Trophoblast cell (in vitro differentiated cells and primary cell): ENCODE measurements around the gene PTRHD1.

ENCODE experiments used
- DNase-seq, 2 donors: peaks; one replicate each; pipeline ENCODE4 v3.0.0-alpha.2; 2016
- H2AFZ ChIP-seq: 2 replicates; pipeline ENCODE4 v1.6.1; 2013; ENCODE audit warnings: low read length, moderate library complexity, mild to moderate bottlenecking; ENCODE audit not compliant: insufficient read depth, poor library complexity
- H2AK5ac ChIP-seq: 2 replicates; pipeline ENCODE4 v1.6.1; 2013; ENCODE audit warnings: mild to moderate bottlenecking, low read length
- H2BK120ac ChIP-seq: 2 replicates; pipeline ENCODE4 v1.6.1; 2013; ENCODE audit warnings: low read length, mild to moderate bottlenecking, moderate library complexity; ENCODE audit not compliant: insufficient read depth, poor library complexity
- H2BK12ac ChIP-seq: 2 replicates; pipeline ENCODE4 v1.6.1; 2013; ENCODE audit warnings: mild to moderate bottlenecking, low read length, moderate library complexity
- H2BK5ac ChIP-seq: 2 replicates; pipeline ENCODE4 v1.6.1; 2013; ENCODE audit warnings: low read length, low read depth, moderate library complexity, mild to moderate bottlenecking; ENCODE audit not compliant: poor library complexity
- H3K14ac ChIP-seq: 2 replicates; pipeline ENCODE4 v1.6.1; 2013; ENCODE audit warnings: mild to moderate bottlenecking, low read length
- H3K18ac ChIP-seq: 2 replicates; pipeline ENCODE4 v1.6.1; 2013; ENCODE audit warnings: mild to moderate bottlenecking, low read length
- H3K23ac ChIP-seq: 2 replicates; pipeline ENCODE4 v1.6.1; 2013; ENCODE audit warnings: low read length
- H3K27ac ChIP-seq: 2 replicates; pipeline ENCODE4 v1.5.1; 2013; ENCODE audit warnings: low read depth, mild to moderate bottlenecking, inconsistent platforms, low read length, moderate library complexity
- H3K27me3 ChIP-seq: 2 replicates; pipeline ENCODE4 v1.6.1; 2013; ENCODE audit warnings: inconsistent platforms, mild to moderate bottlenecking, low read length, moderate library complexity; ENCODE audit not compliant: insufficient read depth
- H3K36me3 ChIP-seq, 2 experiments: 1 replicate in 1 of 2; 2 replicates in 1 of 2; pipeline ENCODE4 v1.6.1; 2013; ENCODE audit warnings: low read length in 2 of 2, mild to moderate bottlenecking in 2 of 2, moderate library complexity in 1 of 2; ENCODE audit not compliant: insufficient read depth in 2 of 2, control insufficient read depth in 1 of 2
- H3K4ac ChIP-seq: 2 replicates; pipeline ENCODE4 v1.6.1; 2013; ENCODE audit warnings: low read depth, mild to moderate bottlenecking, low read length, moderate library complexity
- H3K4me1 ChIP-seq, 2 experiments: 1 replicate in 1 of 2; 2 replicates in 1 of 2; pipeline ENCODE4 v1.6.1; 2013; ENCODE audit warnings: low read length in 2 of 2, mild to moderate bottlenecking in 2 of 2, moderate library complexity in 1 of 2; ENCODE audit not compliant: insufficient read depth in 2 of 2, control insufficient read depth in 1 of 2
- H3K4me2 ChIP-seq: 2 replicates; pipeline ENCODE4 v1.6.1; 2013; ENCODE audit warnings: inconsistent platforms, mild to moderate bottlenecking, low read length, moderate library complexity
- H3K4me3 ChIP-seq: 2 replicates; pipeline ENCODE4 v1.5.1; 2013; ENCODE audit warnings: mild to moderate bottlenecking, low read depth, low read length, inconsistent platforms
- H3K79me1 ChIP-seq: one replicate; pipeline ENCODE4 v1.6.1; 2013; ENCODE audit warnings: low read length
- H3K79me2 ChIP-seq: 2 replicates; pipeline ENCODE4 v1.6.1; 2013; ENCODE audit warnings: low read length, mild to moderate bottlenecking; ENCODE audit not compliant: control insufficient read depth, insufficient read depth, poor library complexity
- H3K9ac ChIP-seq: 2 replicates; pipeline ENCODE4 v1.6.1; 2013; ENCODE audit warnings: mild to moderate bottlenecking, low read length
- H3K9me3 ChIP-seq: 2 replicates; pipeline ENCODE4 v1.6.1; 2013; ENCODE audit warnings: low read depth, mild to moderate bottlenecking, control low read depth, inconsistent platforms, low read length; ENCODE audit not compliant: insufficient read depth
- H4K12ac ChIP-seq: 2 replicates; pipeline ENCODE4 v1.6.1; 2013; ENCODE audit warnings: low read depth, mild to moderate bottlenecking, low read length, moderate library complexity
- H4K8ac ChIP-seq: 2 replicates; pipeline ENCODE4 v1.6.1; 2013; ENCODE audit warnings: low read depth, mild to moderate bottlenecking, low read length, moderate library complexity
- H4K91ac ChIP-seq: one replicate; pipeline ENCODE4 v1.6.1; 2013; ENCODE audit warnings: low read depth, mild to moderate bottlenecking, low read length, moderate library complexity
- WGBS: extraction: QIAGEN DNeasy Blood & Tissue Kit; methylation state at CpG from one replicate; pipeline ENCODE4 v1.1.7; 2013; ENCODE audit warnings: missing lambda C conversion rate; ENCODE audit not compliant: insufficient read length, insufficient coverage; ENCODE audit errors: extremely low coverage; 5-methylcytosine and 5-hydroxymethylcytosine counted together

Gene PTRHD1

GRCh38 chr2:24788816-24789215 is 4.4 kb downstream of the PTRHD1 start:
- no peak overlapping the region for H2BK12ac ChIP-seq
- H3K27me3 ChIP-seq, result no peaks in the 10 kb centered on the region
- DNase-seq, result no peak
- H3K18ac ChIP-seq, result no peak overlapping the region
- H3K79me1 ChIP-seq, result peaks cover 8% of the 10 kb centered on the region
- H3K4me1 ChIP-seq, result peaks cover 2% of the 10 kb centered on the region in 2 experiments
- peaks cover 7% of the 10 kb centered on the region for H3K79me2 ChIP-seq
- H4K8ac ChIP-seq, result no peak overlapping the region
- peaks cover 0 to 1% of the 10 kb centered on the region in 2 experiments for H3K36me3 ChIP-seq
- H3K4me3 ChIP-seq, result no peak overlapping the region
- H3K14ac ChIP-seq, result no peak overlapping the region
- no peak overlapping the region for H2AK5ac ChIP-seq
- WGBS, result no CpG with 5 or more reads among the region's 3 CpGs
- no peak overlapping the region for H2BK5ac ChIP-seq
- H4K91ac ChIP-seq, result no peak overlapping the region
- no peak overlapping the region for H2AFZ ChIP-seq
- H3K4ac ChIP-seq, result no peak overlapping the region
- no peak overlapping the region for H3K9ac ChIP-seq
- H4K12ac ChIP-seq, result no peak overlapping the region
- peaks cover 1% of the 10 kb centered on the region for H3K9me3 ChIP-seq
- H3K27ac ChIP-seq, result no peak overlapping the region
- H3K23ac ChIP-seq, result no peak overlapping the region
- no peak overlapping the region for H2BK120ac ChIP-seq
- H3K4me2 ChIP-seq, result no peak overlapping the region

DNA sequence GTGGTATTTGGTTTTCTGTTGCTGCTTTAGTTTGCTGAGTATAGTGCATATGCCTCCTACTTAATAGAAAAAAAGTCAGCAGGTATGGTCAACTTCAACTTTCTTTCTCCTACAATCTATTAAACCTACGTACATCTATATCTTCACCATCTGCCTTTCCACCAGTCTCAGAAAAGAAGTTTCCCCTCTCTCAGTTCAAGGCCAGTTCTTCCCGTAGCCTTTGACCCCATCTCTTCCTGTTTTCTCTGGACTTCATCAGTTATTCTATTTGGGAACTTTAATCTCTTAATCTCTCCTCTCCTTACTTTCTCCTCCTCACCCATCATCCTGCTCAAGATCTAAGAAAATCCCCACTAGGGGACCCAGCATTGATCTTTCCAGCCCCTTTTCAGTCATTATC is 5.7 kb downstream of the PTRHD1 start:
- H2BK12ac ChIP-seq, result no peak overlapping the region
- no peak overlapping the region for H3K18ac ChIP-seq
- no peak overlapping the region for H2BK120ac ChIP-seq
- H3K36me3 ChIP-seq, result peaks cover 0 to 1% of the 10 kb centered on the region in 2 experiments
- no peak overlapping the region for H3K9ac ChIP-seq
- no peak for DNase-seq
- H2BK5ac ChIP-seq, result no peak overlapping the region
- H3K23ac ChIP-seq, result no peak overlapping the region
- no peak overlapping the region for H4K91ac ChIP-seq
- no peak overlapping the region for H3K4ac ChIP-seq
- no peaks in the 10 kb centered on the region for H3K79me1 ChIP-seq
- H3K27me3 ChIP-seq, result no peaks in the 10 kb centered on the region
- no peaks in the 10 kb centered on the region for H3K79me2 ChIP-seq
- 100% methylated on average over 1 of the region's 2 CpGs for WGBS
- H3K27ac ChIP-seq, result no peak overlapping the region
- no peak overlapping the region for H2AFZ ChIP-seq
- H3K9me3 ChIP-seq, result peaks cover 1% of the 10 kb centered on the region
- no peak overlapping the region for H3K14ac ChIP-seq
- H3K4me1 ChIP-seq, result peaks cover 2% of the 10 kb centered on the region in 2 experiments
- no peak overlapping the region for H3K4me2 ChIP-seq
- H4K8ac ChIP-seq, result no peak overlapping the region
- H3K4me3 ChIP-seq, result no peak overlapping the region
- H2AK5ac ChIP-seq, result no peak overlapping the region
- H4K12ac ChIP-seq, result no peak overlapping the region

DNA sequence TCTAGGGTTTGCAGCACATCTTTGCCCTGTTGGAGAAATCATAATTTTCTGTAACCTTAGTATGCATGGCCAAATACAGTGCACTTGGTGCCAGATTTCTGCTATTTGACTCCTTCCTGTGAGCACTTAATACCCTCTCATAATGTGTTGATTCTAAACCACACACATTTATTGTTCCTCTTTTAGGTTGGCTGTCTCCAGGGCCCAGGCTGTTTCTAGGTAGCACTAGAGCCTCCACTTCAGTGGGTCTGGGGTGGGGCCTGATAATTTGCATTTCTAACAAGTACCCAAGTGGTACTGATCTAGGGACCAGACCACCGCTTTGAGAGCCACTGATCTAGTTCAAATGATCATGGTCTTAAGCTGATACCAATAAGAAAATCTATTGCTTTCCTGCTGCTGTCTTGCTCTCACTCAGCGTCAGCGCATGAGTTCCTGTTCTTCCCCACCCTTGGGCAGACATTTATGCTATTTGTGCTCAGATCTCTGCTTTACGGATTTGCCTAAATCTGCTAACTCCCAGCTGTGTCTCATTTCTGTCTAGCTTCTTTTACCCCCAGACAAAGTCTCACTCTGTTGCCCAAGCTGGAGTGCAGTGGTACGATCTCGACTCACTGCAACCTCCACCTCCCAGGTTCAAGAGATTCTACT is 7.4 kb downstream of the PTRHD1 start:
- Histone ChIP-seq H3K4ac (no peak overlapping the region), H3K79me2 (no peaks in the 10 kb centered on the region), H2BK12ac (no peak overlapping the region), H3K9me3 (peaks cover 1% of the 10 kb centered on the region), H3K18ac (no peak overlapping the region), H3K27ac (no peak overlapping the region), H3K4me2 (no peak overlapping the region), H4K91ac (no peak overlapping the region), H2AFZ (no peak overlapping the region), H3K79me1 (no peaks in the 10 kb centered on the region), H2BK5ac (no peak overlapping the region), H4K8ac (no peak overlapping the region), H3K27me3 (no peaks in the 10 kb centered on the region), H3K36me3 (peaks cover 0 to 1% of the 10 kb centered on the region in 2 experiments), H2BK120ac (no peak overlapping the region), H3K14ac (no peak overlapping the region), H4K12ac (no peak overlapping the region), H2AK5ac (no peak overlapping the region), H3K23ac (no peak overlapping the region), H3K4me3 (no peak overlapping the region), H3K4me1 (peaks cover 2% of the 10 kb centered on the region in 2 experiments), H3K9ac (no peak overlapping the region)
- WGBS, result no CpG with 5 or more reads among the region's 6 CpGs
- no peak for DNase-seq

- Histone ChIP-seq H3K4me2 (no peak overlapping the region), H2BK5ac (no peak overlapping the region), H3K9ac (no peak overlapping the region), H3K14ac (no peak overlapping the region), H3K4me1 (no peaks in the 10 kb centered on the region), H3K23ac (no peak overlapping the region), H2BK12ac (no peak overlapping the region), H3K9me3 (no peaks in the 10 kb centered on the region), H2BK120ac (no peak overlapping the region), H3K27me3 (no peaks in the 10 kb centered on the region), H2AFZ (no peak overlapping the region), H2AK5ac (no peak overlapping the region), H3K79me1 (no peaks in the 10 kb centered on the region), H4K8ac (no peak overlapping the region), H3K4me3 (no peak overlapping the region), H3K18ac (no peak overlapping the region), H4K91ac (no peak overlapping the region), H3K36me3 (no peaks in the 10 kb centered on the region), H4K12ac (no peak overlapping the region), H3K27ac (no peak overlapping the region), H3K4ac (no peak overlapping the region), H3K79me2 (no peaks in the 10 kb centered on the region)
- no CpG with 5 or more reads among the region's 3 CpGs for WGBS
- no peak for DNase-seq
Measured at GRCh38 chr2:24783641-24784040, 9.6 kb downstream of the PTRHD1 start.
